ENCODE measurements around the gene ZNF888. TPM values are rescaled to one million over a fixed set of nuclear protein-coding genes. Genes with fewer than 3 reads are reported as not detected.
A peak's percentile ranks its signal among the peaks of the same experiment; 100 is the strongest.
"Not testable (repeated sequence)": the region's sequence is repeated elsewhere in the genome, so short reads cannot be mapped to it uniquely, and the experiment has no call there.

Gene ZNF888
- total RNA-seq, 1 donor from 2014 or later, result 8.8 TPM

DNA sequence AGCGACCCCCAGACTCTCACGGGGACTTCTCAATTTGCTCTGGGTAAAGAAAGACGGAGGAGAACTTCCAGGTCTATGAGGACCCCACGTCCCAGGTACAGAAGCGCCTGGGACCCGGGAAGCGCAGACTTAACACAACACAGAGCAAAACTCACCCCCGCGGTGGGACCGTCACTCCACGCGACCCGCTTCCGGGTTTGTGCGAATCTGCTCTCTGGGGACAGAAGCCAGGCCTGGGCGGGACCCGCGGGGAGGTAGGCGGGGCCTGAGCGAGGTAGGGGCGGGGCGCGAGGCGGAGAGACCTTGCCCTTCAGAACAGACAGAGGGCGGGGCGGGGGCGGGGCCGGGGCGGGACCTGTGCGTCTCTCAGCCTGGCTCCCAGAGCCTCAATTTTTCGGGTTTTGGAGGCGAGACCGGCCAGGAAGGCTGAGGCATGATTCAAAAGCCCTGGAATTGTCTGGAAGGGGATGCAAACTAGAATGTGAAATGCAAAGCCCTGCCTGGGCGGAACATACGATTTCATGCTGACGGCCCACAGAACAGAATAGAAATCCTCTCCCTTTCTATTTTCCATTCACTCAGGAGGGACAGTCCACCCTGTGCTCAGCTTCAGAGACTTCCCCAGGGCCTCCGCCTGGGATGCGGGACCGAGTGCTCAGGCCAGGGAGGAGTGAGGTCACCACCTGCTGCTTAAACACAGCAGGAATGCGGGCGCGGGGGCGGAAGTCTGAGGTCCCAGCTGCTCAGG, 19.3 kb upstream of the ZNF888 start:
- H3K9me3 ChIP-seq, result peaks cover 10% of the 10 kb centered on the region
- intact Hi-C loops (cut with DNase I), result no loop called here
- peak; percentile 95 for DNase-seq
- no peaks in the 10 kb centered on the region for H3K27me3 ChIP-seq (ENCODE audit: low read depth)
- peak overlapping the region; percentile 80 for H3K27ac ChIP-seq
- TF ChIP-seq, protein P1, sequence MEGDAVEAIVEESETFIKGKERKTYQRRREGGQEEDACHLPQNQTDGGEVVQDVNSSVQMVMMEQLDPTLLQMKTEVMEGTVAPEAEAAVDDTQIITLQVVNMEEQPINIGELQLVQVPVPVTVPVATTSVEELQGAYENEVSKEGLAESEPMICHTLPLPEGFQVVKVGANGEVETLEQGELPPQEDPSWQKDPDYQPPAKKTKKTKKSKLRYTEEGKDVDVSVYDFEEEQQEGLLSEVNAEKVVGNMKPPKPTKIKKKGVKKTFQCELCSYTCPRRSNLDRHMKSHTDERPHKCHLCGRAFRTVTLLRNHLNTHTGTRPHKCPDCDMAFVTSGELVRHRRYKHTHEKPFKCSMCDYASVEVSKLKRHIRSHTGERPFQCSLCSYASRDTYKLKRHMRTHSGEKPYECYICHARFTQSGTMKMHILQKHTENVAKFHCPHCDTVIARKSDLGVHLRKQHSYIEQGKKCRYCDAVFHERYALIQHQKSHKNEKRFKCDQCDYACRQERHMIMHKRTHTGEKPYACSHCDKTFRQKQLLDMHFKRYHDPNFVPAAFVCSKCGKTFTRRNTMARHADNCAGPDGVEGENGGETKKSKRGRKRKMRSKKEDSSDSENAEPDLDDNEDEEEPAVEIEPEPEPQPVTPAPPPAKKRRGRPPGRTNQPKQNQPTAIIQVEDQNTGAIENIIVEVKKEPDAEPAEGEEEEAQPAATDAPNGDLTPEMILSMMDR (IDR thresholded peaks at IDR 0.05), result no peak
- H3K4me1 ChIP-seq, result peaks cover 29% of the 10 kb centered on the region
- ATAC-seq, result peak; percentile 96 to 98
- H3K4me3 ChIP-seq, result peak overlapping the region; percentile 65
- H3K36me3 ChIP-seq, result no peaks in the 10 kb centered on the region

DNA sequence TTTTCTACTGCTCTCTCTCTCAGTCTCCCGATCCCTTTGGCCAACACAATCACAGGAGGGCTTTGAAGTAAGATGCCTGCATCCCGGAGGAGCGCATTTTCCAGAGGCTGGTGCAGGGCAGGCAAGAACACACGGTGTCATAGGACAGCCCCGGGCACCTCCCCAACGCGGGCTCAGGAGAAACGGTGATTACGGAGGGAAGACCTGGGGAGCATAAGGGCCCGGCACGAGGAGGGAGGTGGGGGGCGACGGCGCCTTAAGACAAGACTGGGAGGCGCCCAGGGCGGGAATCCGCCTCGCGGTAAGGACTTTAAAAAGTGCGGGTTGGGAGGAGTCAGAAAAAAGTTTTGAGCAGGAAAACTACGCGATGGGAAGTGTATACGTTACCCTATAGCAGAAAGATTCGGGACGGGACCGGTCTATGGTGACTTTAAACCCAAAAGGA, 18.7 kb upstream of the ZNF888 start:
- H3K27ac ChIP-seq, result peak overlapping the region; percentile 80
- H3K4me1 ChIP-seq, result peaks cover 29% of the 10 kb centered on the region
- H3K9me3 ChIP-seq, result peaks cover 4% of the 10 kb centered on the region
- H3K36me3 ChIP-seq, result peaks cover 4% of the 10 kb centered on the region
- DNase-seq, result peak; percentile 64
- no peaks in the 10 kb centered on the region for H3K27me3 ChIP-seq (ENCODE audit: low read depth)
- TF ChIP-seq, protein P1 (IDR thresholded peaks at IDR 0.05), result no peak
- intact Hi-C loops (cut with DNase I), result no loop called here
- peak; percentile 41 to 54 for ATAC-seq
- H3K4me3 ChIP-seq, result peak overlapping the region; percentile 65

GRCh38 chr19:52941523-52941922, 18.3 kb upstream of the ZNF888 start:
- H3K9me3 ChIP-seq; DNase-seq; H3K27me3 ChIP-seq (ENCODE audit: low read depth); intact Hi-C loops (cut with DNase I); H3K36me3 ChIP-seq; ATAC-seq; H3K27ac ChIP-seq: not testable (repeated sequence)
- peak overlapping the region; percentile 65 for H3K4me3 ChIP-seq
- peaks cover 29% of the 10 kb centered on the region for H3K4me1 ChIP-seq

DNA sequence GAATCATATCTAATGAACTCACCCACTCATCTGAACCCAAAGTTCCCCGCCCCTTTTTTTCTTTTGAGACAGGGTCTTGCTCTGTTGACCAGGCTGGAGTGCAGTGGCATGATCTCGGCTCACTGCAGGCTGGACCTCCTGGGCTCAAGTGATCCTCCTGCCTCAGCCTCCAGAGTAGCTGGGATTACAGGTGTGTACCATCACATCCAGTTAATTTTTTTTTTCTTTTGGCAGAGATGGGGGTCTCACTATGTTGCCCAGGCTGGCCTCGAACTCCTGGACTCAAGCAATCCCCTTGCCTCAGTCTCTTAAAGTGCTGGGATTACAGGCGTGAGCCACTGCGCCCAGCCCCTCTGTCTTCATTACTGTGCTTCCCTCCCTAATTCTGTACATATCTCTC, 17.7 kb upstream of the ZNF888 start:
- not testable (repeated sequence) for DNase-seq, H3K27ac ChIP-seq

DNA sequence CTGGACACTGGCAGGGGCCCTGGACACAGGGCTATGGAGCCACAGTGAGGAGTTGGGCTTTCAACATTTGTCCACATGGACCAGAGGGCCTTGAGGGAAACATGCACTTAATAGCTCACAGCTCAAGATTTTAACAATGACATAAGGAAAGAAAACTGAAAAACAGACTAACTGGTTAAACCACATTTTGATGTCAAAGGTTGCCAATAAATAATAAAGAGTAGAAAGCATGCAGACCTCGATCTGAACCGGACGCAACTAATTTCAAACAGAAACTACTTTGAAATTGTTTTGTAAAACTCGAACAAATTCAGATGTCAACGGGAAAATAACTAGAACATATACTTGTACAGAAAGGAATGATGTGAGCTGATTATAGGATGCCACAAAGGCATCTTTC, 15.5 kb upstream of the ZNF888 start:
- no peak for ATAC-seq
- TF ChIP-seq, protein P1 (IDR thresholded peaks at IDR 0.05), result no peak
- H3K4me1 ChIP-seq, result peaks cover 34% of the 10 kb centered on the region
- H3K4me3 ChIP-seq, result no peak overlapping the region
- no peak overlapping the region for H3K27ac ChIP-seq
- DNase-seq, result no peak
- intact Hi-C loops (cut with DNase I), result no loop called here
- H3K36me3 ChIP-seq, result peaks cover 4% of the 10 kb centered on the region
- no peaks in the 10 kb centered on the region for H3K9me3 ChIP-seq
- H3K27me3 ChIP-seq (ENCODE audit: low read depth), result no peaks in the 10 kb centered on the region

More for the DNA sequence above, 17.7 kb upstream of the ZNF888 start:
- H3K9me3 ChIP-seq; H3K36me3 ChIP-seq; intact Hi-C loops (cut with DNase I); ATAC-seq; H3K4me3 ChIP-seq; H3K27me3 ChIP-seq (ENCODE audit: low read depth): not testable (repeated sequence)
- peaks cover 34% of the 10 kb centered on the region for H3K4me1 ChIP-seq

GRCh38 chr19:52936954-52937325, 13.7 kb upstream of the ZNF888 start:
- TF ChIP-seq, protein P1 (IDR thresholded peaks at IDR 0.05), result no peak
- H3K4me3 ChIP-seq, result no peak overlapping the region
- H3K36me3 ChIP-seq, result peaks cover 4% of the 10 kb centered on the region
- intact Hi-C loops (cut with DNase I), result no loop called here
- no peaks in the 10 kb centered on the region for H3K9me3 ChIP-seq
- no peak overlapping the region for H3K27ac ChIP-seq
- H3K27me3 ChIP-seq (ENCODE audit: low read depth), result no peaks in the 10 kb centered on the region
- ATAC-seq (no peak), DNase-seq (no peak)
- peaks cover 28% of the 10 kb centered on the region for H3K4me1 ChIP-seq
